Measurements from ENCODE around the gene ADCY3. TPM values are rescaled to one million over a fixed set of nuclear protein-coding genes. Genes with fewer than 3 reads are reported as not detected.

The ADCY3 gene
- polyA plus RNA-seq, 1 of the 3 experiments (the other 2 are of a cell fraction): 53.9 TPM

DNA sequence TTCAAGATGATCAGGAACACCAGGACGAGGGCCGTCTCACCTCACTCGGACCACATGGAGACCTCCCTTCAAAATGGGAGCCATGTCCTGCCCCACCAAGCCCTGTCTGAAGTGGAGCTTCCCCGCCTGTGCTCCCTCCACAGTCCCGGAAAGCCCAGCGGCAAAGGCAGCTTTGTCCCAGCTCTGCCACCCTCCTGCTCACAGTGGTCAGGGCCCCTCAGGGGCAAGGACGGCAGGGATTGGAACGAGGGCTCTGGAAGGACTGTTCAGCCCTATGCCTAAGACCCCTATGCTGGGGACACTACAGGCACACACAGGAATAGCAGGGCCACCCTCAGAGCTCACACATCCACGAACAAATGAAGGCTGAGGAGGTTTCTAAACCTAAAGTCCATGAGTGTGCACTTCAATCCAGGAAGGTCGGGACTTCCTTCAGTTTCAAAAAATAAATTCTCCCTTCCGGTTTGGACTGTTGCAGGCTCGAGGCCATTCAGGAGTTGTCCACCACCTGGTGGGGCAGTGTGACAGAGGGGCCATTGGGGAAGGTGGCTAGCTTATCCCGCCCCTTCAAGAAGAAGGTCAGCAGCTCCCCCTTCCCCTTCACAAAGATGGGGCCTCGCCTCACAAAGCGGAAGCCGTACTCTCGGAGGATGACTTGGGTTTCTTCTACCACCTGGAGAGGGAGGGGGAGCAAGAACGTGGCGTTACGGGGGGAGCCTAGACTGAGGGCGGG, 100.4 kb downstream of the ADCY3 start:
- Histone ChIP-seq H4K20me1 (ENCODE audit: insufficient read depth) (no peaks in the 10 kb centered on the region), H2AFZ (ENCODE audit: low read depth) (no peak overlapping the region), H3K27ac (ENCODE audit: low read depth in 2 of 2, low read length in 1 of 2) (no peak overlapping the region; a peak in 1 of 4 replicates), H3F3A (replicated peaks; ENCODE audit: insufficient read depth) (peaks cover 9% of the 10 kb centered on the region), H3K4me2 (no peak overlapping the region), H3K36me3 (replicated peaks in 1 of 2; ENCODE audit: control insufficient read depth in 1 of 2, insufficient read depth in 2 of 2, low read length in 1 of 2) (peaks cover 43 to 73% of the 10 kb centered on the region in 2 experiments), H3K9me2 (no peaks in the 10 kb centered on the region), H3K9me3 (no peaks in the 10 kb centered on the region), H3K4me1 (ENCODE audit: control insufficient read depth in 1 of 2, insufficient read depth in 2 of 2, low read depth in 1 of 2, low read length in 1 of 2) (peaks cover 4 to 15% of the 10 kb centered on the region in 2 experiments; a peak in 2 of 4 replicates), H3K4me3 (ENCODE audit: low read depth in 2 of 2, low read length in 1 of 2) (no peak overlapping the region), H3K27me3 (ENCODE audit: insufficient read depth) (no peaks in the 10 kb centered on the region), H3K9ac (no peak overlapping the region), H3K79me2 (ENCODE audit: insufficient read depth) (peaks cover 21% of the 10 kb centered on the region; the same call in 1 of the 2 replicates)
- CTCF ChIA-PET: interaction anchor here (1.3 to 12.4 kb wide), 5 partner anchors 7 to 409 kb away, joined by 4 to 132 read pairs (median 11); partner anchors contain the start of genes CENPO and PTRHD1
- TF ChIP-seq ELF1 (IDR thresholded peaks at IDR 0.05) (no peak), SIN3A (IDR thresholded peaks at IDR 0.05; ENCODE audit: borderline replicate concordance, low read depth, low read length) (no peak), YY1 (IDR thresholded peaks at IDR 0.05; ENCODE audit: low read depth) (no peak)
- TF ChIP-seq, protein P1, sequence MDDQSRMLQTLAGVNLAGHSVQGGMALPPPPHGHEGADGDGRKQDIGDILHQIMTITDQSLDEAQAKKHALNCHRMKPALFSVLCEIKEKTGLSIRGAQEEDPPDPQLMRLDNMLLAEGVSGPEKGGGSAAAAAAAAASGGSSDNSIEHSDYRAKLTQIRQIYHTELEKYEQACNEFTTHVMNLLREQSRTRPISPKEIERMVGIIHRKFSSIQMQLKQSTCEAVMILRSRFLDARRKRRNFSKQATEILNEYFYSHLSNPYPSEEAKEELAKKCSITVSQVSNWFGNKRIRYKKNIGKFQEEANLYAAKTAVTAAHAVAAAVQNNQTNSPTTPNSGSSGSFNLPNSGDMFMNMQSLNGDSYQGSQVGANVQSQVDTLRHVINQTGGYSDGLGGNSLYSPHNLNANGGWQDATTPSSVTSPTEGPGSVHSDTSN (IDR thresholded peaks at IDR 0.05): no peak
- POLR2A ChIA-PET: interaction anchor here (0.6 kb wide), 1 partner anchor 26 kb away, joined by 3 read pairs; no protein-coding TSS in a partner anchor
- peak; percentile 24 for DNase-seq
- WGBS (ENCODE audit: low lambda C conversion rate): 98% methylated on average over 16 of the region's 21 CpGs

DNA sequence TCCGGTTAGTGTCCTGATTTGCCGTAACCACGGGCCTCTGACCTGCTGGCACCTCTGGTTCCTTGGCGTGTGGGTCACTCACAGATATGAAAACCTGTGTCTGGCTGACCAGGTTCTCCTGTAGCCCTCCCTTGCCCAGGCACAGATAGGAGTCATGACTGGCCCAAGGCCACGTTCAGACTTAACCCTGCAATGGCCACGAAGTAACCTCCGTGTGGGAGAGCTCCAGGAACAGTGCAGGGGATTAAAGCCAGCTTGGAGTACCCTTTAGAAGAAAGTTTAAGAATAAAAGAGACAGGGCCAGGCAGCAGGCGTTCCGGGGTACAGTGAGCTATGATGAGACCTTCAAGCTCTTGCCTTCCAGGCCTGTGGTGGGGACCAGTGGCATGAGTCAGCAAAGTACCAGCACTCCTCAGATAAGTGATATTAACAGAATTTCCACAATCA, 101.3 kb downstream of the ADCY3 start:
- no peak overlapping the region for H3K9ac ChIP-seq
- H3K4me3 ChIP-seq (ENCODE audit: low read depth in 2 of 2, low read length in 1 of 2): no peak overlapping the region
- H3K4me1 ChIP-seq (ENCODE audit: control insufficient read depth in 1 of 2, insufficient read depth in 2 of 2, low read depth in 1 of 2, low read length in 1 of 2): peaks cover 4 to 15% of the 10 kb centered on the region in 2 experiments; a peak in 2 of 4 replicates
- peaks cover 44 to 71% of the 10 kb centered on the region in 2 experiments for H3K36me3 ChIP-seq (replicated peaks in 1 of 2; ENCODE audit: control insufficient read depth in 1 of 2, insufficient read depth in 2 of 2, low read length in 1 of 2)
- ChIA-PET POLR2A (interaction anchor here (1.1 kb wide), 1 partner anchor 26 kb away, joined by 3 read pairs; the partner anchor contains the start of genes CENPO and PTRHD1), CTCF (interaction anchor here (0.9 to 12.4 kb wide), 6 partner anchors 8 to 409 kb away, joined by 3 to 132 read pairs (median 8); partner anchors contain the start of genes CENPO and PTRHD1)
- H3K9me3 ChIP-seq: no peaks in the 10 kb centered on the region
- H2AFZ ChIP-seq (ENCODE audit: low read depth): no peak overlapping the region
- no peak for TF ChIP-seq JUND (IDR thresholded peaks at IDR 0.05)
- no peak for TF ChIP-seq TEAD4 (IDR thresholded peaks at IDR 0.05; ENCODE audit: borderline replicate concordance, insufficient read depth)
- TF ChIP-seq MEF2A (IDR thresholded peaks at IDR 0.05; ENCODE audit: borderline replicate concordance, low read depth): no peak
- TF ChIP-seq, protein P2, sequence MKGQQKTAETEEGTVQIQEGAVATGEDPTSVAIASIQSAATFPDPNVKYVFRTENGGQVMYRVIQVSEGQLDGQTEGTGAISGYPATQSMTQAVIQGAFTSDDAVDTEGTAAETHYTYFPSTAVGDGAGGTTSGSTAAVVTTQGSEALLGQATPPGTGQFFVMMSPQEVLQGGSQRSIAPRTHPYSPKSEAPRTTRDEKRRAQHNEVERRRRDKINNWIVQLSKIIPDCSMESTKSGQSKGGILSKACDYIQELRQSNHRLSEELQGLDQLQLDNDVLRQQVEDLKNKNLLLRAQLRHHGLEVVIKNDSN (IDR thresholded peaks at IDR 0.05; ENCODE audit: borderline replicate concordance, low read depth): no peak
- TF ChIP-seq RXRA (IDR thresholded peaks at IDR 0.05; ENCODE audit: borderline replicate concordance, low read depth): no peak
- no peak for TF ChIP-seq ELF1 (IDR thresholded peaks at IDR 0.05)
- TF ChIP-seq EP300 (IDR thresholded peaks at IDR 0.05; ENCODE audit: borderline replicate concordance in 1 of 2, low read depth in 1 of 2, low read length in 1 of 2): no peak
- TF ChIP-seq NRF1 (IDR thresholded peaks at IDR 0.05; ENCODE audit: low read depth, low read length): no peak
- no peak for TF ChIP-seq FOSL2 (IDR thresholded peaks at IDR 0.05; ENCODE audit: borderline replicate concordance, low read depth)
- no peak for TF ChIP-seq FOXJ3 (CRISPR knock-in tag; IDR thresholded peaks at IDR 0.05)
- H3K9me2 ChIP-seq: no peaks in the 10 kb centered on the region
- H3K27me3 ChIP-seq (ENCODE audit: insufficient read depth): no peaks in the 10 kb centered on the region
- H3F3A ChIP-seq (replicated peaks; ENCODE audit: insufficient read depth): peaks cover 9% of the 10 kb centered on the region
- H3K4me2 ChIP-seq: 0 out of 2 replicates have a peak overlapping the region, but pooled peaks have one; percentile 21
- peaks cover 29% of the 10 kb centered on the region; the same call in 1 of the 2 replicates for H3K79me2 ChIP-seq (ENCODE audit: insufficient read depth)
- WGBS (ENCODE audit: low lambda C conversion rate): 84% methylated on average over 6 of the region's 9 CpGs
- DNase-seq: peak; percentile 22
- H4K20me1 ChIP-seq (ENCODE audit: insufficient read depth): no peaks in the 10 kb centered on the region
- H3K27ac ChIP-seq (ENCODE audit: low read depth in 2 of 2, low read length in 1 of 2): peak overlapping the region in 1 of 2 experiments; percentile 32; a peak in 2 of 4 replicates
